K562 (cell line): ENCODE results near the gene ARHGAP31. TPM values are rescaled to one million over a fixed set of nuclear protein-coding genes. Genes with fewer than 3 reads are reported as not detected.

Source experiments
- ATAC-seq: fragments of 200-7000 bp; cut with Tn5 transposase; 3 replicates; pipeline ENCODE4 v1.9.1; 2020; ENCODE audit warnings: moderate library complexity
- BruUV-seq: library from RNA; stranded (reverse); fragments of 400-500 nt; replicated peaks from 2 replicates; lab custom pipeline; 2021; lab: Mats Ljungman, UMichigan
- CTCF ChIA-PET: fragments of 300-600 bp; formaldehyde crosslinking; extraction: SDS; loops from one replicate; lab custom pipeline; 2021; ENCODE audit warnings: low intra/inter-chr PET ratio; lab: Yijun Ruan, JAX
- POLR2A ChIA-PET: fragments of 300-600, 350-650 bp; sonication (Branson Sonifier 250); formaldehyde crosslinking; extraction: SDS; loops from one replicate; lab custom pipeline; 2021; ENCODE audit warnings: antibody characterized with exemption, inconsistent platforms; lab: Yijun Ruan, JAX
- DNase-seq, 4 experiments: peaks; one replicate each; pipeline versions ENCODE4 v3.0.0 to v3.0.0-alpha.2; 2011 to 2018; ENCODE audit warnings: low spot score in 3 of 4, mixed read lengths in 3 of 4; ENCODE audit errors: extremely low read depth in 1 of 4
- FAIRE-seq: peaks from 2 replicates; lab custom pipeline; 2011; peaks lifted over from hg19 to GRCh38; lab: Jason Lieb, UNC
- H2AFZ ChIP-seq: 2 replicates; pipeline ENCODE4 v1.6.0; 2011; ENCODE audit warnings: low read depth, low read length, control low read depth, inconsistent platforms
- H3K27ac ChIP-seq: fragments of 200-600 bp; 3 replicates; pipeline ENCODE4 v1.8.0; 2011; ENCODE audit warnings: low read depth, mild to moderate bottlenecking, control low read depth, inconsistent platforms, low read length, moderate library complexity, mixed read lengths; ENCODE audit errors: extremely low read depth
- H3K27me3 ChIP-seq, 2 experiments: fragments of 300-600 bp in 1 of 2; 2 replicates in 1 of 2; 3 replicates in 1 of 2; pipeline versions ENCODE4 v1.6.0 to v1.8.0; 2011; ENCODE audit warnings: inconsistent platforms in 2 of 2, low read length in 2 of 2, mild to moderate bottlenecking in 1 of 2, mixed read lengths in 1 of 2, moderate library complexity in 1 of 2; ENCODE audit not compliant: control insufficient read depth in 2 of 2, insufficient read depth in 2 of 2
- H3K36me3 ChIP-seq: fragments of 300-600 bp; 3 replicates; pipeline ENCODE4 v1.8.0; 2011; ENCODE audit warnings: mild to moderate bottlenecking, low read length, inconsistent platforms; ENCODE audit not compliant: control insufficient read depth, insufficient read depth
- H3K4me1 ChIP-seq, 2 experiments: fragments of 200-600 bp in 1 of 2; replicated peaks in 1 of 2; 2 replicates in 1 of 2; 3 replicates in 1 of 2; pipeline versions ENCODE4 v1.5.1 to v1.8.0; 2011; ENCODE audit warnings: inconsistent platforms in 2 of 2, low read length in 2 of 2, mild to moderate bottlenecking in 1 of 2, mixed read lengths in 1 of 2, moderate library complexity in 1 of 2; ENCODE audit not compliant: control insufficient read depth in 2 of 2, insufficient read depth in 2 of 2
- H3K4me2 ChIP-seq: 2 replicates; pipeline ENCODE4 v1.6.1; 2011; ENCODE audit warnings: low read length, control low read depth, inconsistent platforms, mixed read lengths; ENCODE audit not compliant: insufficient read depth
- H3K4me3 ChIP-seq: fragments of 200-600 bp; sonication (generic), shearing (Covaris generic); 2 replicates; pipeline ENCODE4 v1.5.1; 2016; ENCODE audit warnings: control low read depth, inconsistent platforms
- H3K79me2 ChIP-seq: fragments of 200-600 bp; 3 replicates; pipeline ENCODE4 v1.8.0; 2011; ENCODE audit warnings: low read length, inconsistent platforms; ENCODE audit not compliant: control insufficient read depth, insufficient read depth
- H3K9ac ChIP-seq, 2 experiments: 2 replicates each; pipeline versions ENCODE4 v1.6.0 to v1.6.1; 2011; ENCODE audit warnings: low read depth in 2 of 2, low read length in 2 of 2, control low read depth in 1 of 2, inconsistent platforms in 1 of 2, mild to moderate bottlenecking in 1 of 2, mixed read lengths in 1 of 2; ENCODE audit not compliant: insufficient read depth in 1 of 2
- H3K9me1 ChIP-seq: one replicate; pipeline ENCODE4 v1.6.0; 2011; ENCODE audit warnings: inconsistent platforms, mild to moderate bottlenecking, low read length, moderate library complexity; ENCODE audit not compliant: control insufficient read depth, insufficient read depth
- H3K9me3 ChIP-seq: replicated peaks from 2 replicates; pipeline ENCODE4 v1.5.1; 2011; ENCODE audit warnings: low read depth, low read length, inconsistent platforms; ENCODE audit not compliant: control insufficient read depth, insufficient read depth
- H4K20me1 ChIP-seq: replicated peaks from 2 replicates; pipeline ENCODE4 v1.6.1; 2011; ENCODE audit warnings: low read length, inconsistent platforms, mixed read lengths; ENCODE audit not compliant: control insufficient read depth, insufficient read depth
- CEBPG ChIP-seq, 3 experiments: fragments of 200-800 bp in 1 of 3; sonication (Bioruptor generic) in 1 of 3; sonication (generic) in 1 of 3; formaldehyde crosslinking in 1 of 3; IDR thresholded peaks in 2 of 3; conservative IDR thresholded peaks in 1 of 3; 2 replicates each; pipeline versions ENCODE4 v1.6.1 to v1.8.0; 2016 to 2022; ENCODE audit warnings: missing compliant biosample characterization in 2 of 3, missing genetic modification characterization in 2 of 3, mild to moderate bottlenecking in 1 of 3, missing genetic modification reagents in 1 of 3
- ESRRB ChIP-seq: fragments of 250-450 bp; sonication (Bioruptor Pico); IDR thresholded peaks from 2 replicates; pipeline ENCODE4 v1.5.0; 2020; ENCODE audit warnings: mild to moderate bottlenecking, moderate library complexity, borderline replicate concordance
- NCOR1 ChIP-seq: fragments of 450-650 bp; IDR thresholded peaks from 2 replicates; pipeline ENCODE4 v1.6.1; 2016; ENCODE audit warnings: mild to moderate bottlenecking, moderate library complexity
- RBFOX2 ChIP-seq: fragments of 200-400 bp; formaldehyde crosslinking; IDR thresholded peaks from 2 replicates; pipeline ENCODE4 v1.6.1; 2017; ENCODE audit warnings: low read depth, mild to moderate bottlenecking, low read length, moderate library complexity
- RBM14 ChIP-seq: fragments of 200-400 bp; formaldehyde crosslinking; IDR thresholded peaks from 2 replicates; pipeline ENCODE4 v1.6.1; 2018; ENCODE audit warnings: low read depth, mild to moderate bottlenecking, low read length, moderate library complexity, borderline replicate concordance; ENCODE audit not compliant: insufficient read depth
- TGIF2 ChIP-seq: sonication (generic); formaldehyde crosslinking; IDR thresholded peaks from 2 replicates; pipeline ENCODE4 v1.8.1; 2022; ENCODE audit warnings: mild to moderate bottlenecking, missing genetic modification reagents, moderate library complexity
- ZBTB26 ChIP-seq: fragments of 450-650 bp; formaldehyde crosslinking; IDR thresholded peaks from 2 replicates; pipeline ENCODE4 v1.4.0; 2022; ENCODE audit warnings: missing genetic modification characterization
- WGBS: fragments of 100-300 bp; shearing (Covaris generic); methylation state at CpG from one replicate; pipeline ENCODE4 v1.1.6; 2016; ENCODE audit warnings: low coverage, mixed read lengths; ENCODE audit not compliant: insufficient coverage; ENCODE audit errors: missing lambda C conversion rate; 5-methylcytosine and 5-hydroxymethylcytosine counted together
- in situ Hi-C: fragments of 300-500 bp; cut with MboI; formaldehyde crosslinking; loops from 4 replicates; pipeline ENCODE4 v1.15.0; 2018; ENCODE audit warnings: inconsistent platforms, mixed read lengths
- intact Hi-C: fragments of 100-400 bp; cut with micrococcal nuclease; formaldehyde crosslinking; loops from 2 replicates; pipeline ENCODE4 v1.14.2; 2022
- polyA plus RNA-seq, 8 experiments: library from polyadenylated mRNA; depleted of rRNA in 4 of 8; stranded (reverse) in 5 of 8; unstranded in 3 of 8; fragments of >200 nt; fragmentation: Nextera tagmentation in 2 of 8; fragmentation: Illumina TruSeq in 1 of 8; extraction: Ambion mirVana in 2 of 8; extraction: Trizol in 1 of 8; gene quantifications; 2 replicates each; pipeline versions ENCODE4 v1.2.1 to v1.2.3, GENCODE V29; 2011 to 2014; ENCODE audit warnings: inconsistent platforms in 1 of 8, missing spikeins in 1 of 8
- total RNA-seq, 7 experiments: library from RNA; depleted of rRNA in 6 of 7; stranded (reverse); fragments of >200 nt in 6 of 7; fragmentation: Illumina TruSeq in 2 of 7; extraction: Trizol in 2 of 7; gene quantifications; 2 replicates each; pipeline versions ENCODE4 v1.2.1 to v1.2.3, GENCODE V29; 2011 to 2021; ENCODE audit warnings: low replicate concordance in 1 of 7
- TF ChIP-seq, protein P1 (sequence below): IDR thresholded peaks from 2 replicates; pipeline ENCODE4 v1.6.1; 2011; ENCODE audit warnings: borderline replicate concordance, low read depth, mild to moderate bottlenecking, moderate library complexity, low read length; ENCODE audit not compliant: insufficient read depth, poor library complexity, severe bottlenecking

Gene ARHGAP31
- total and polyA plus RNA-seq, 9 of the 15 experiments (the other 6 are each of a cell fraction or from before 2014, with no cell fraction given): under 0.01 to 0.13 (median 0.06) TPM; not detected in 5

DNA sequence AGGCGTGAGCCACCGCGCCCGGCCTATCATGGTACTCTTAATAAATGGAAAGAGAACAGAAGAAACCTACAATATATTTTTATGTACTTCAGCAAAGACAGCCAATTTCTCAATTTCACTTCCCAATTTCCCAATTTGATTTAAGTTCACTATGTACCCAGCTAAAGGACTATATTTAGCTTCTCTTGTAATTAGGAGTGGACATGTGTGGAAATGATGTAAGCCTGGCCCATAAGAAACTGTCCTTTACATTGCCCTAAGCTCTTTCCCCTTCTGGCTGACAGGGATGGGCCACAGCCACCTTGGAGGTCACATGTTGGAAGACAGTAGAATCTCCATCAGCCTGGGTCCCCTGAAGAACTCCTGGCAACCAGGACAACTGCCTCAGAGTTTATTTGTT, 163.1 kb downstream of the ARHGAP31 start (continued):
- no peak for TF ChIP-seq ZBTB26 (CRISPR knock-in tag)
- no peak for TF ChIP-seq RBM14
- TF ChIP-seq ESRRB (CRISPR knock-in tag): no peak
- TF ChIP-seq RBFOX2: no peak

GRCh38 chr3:119463171-119464169, 169.3 kb downstream of the ARHGAP31 start, which contains the start of gene TMEM39A:
TSS of gene TMEM39A (minus strand) at chr3:119463615. CDS start at chr3:119462074, 1,541 bp downstream.
- in situ Hi-C loops (no loop called here), intact Hi-C loops (loop anchor here (5.0 kb wide), 1 partner anchor 34 kb away; the partner anchor contains the start of gene TIMMDC1)
- FAIRE-seq: peak; percentile 91
- Histone ChIP-seq H3K4me3 (peak within 1 kb of the TSS; percentile 98), H3K27ac (peak within 1 kb of the TSS; percentile 94), H3K79me2 (peaks cover 42% of the 10 kb centered on the region), H4K20me1 (no peaks in the 10 kb centered on the region), H3K4me1 (peaks cover 0 to 7% of the 10 kb centered on the region in 2 experiments; a peak in 2 of 5 replicates), H3K4me2 (peak within 1 kb of the TSS; percentile 99), H3K9me3 (no peaks in the 10 kb centered on the region), H2AFZ (peak within 1 kb of the TSS; percentile 95), H3K36me3 (peaks cover 35% of the 10 kb centered on the region), H3K27me3 (no peaks in the 10 kb centered on the region), H3K9me1 (no peaks in the 10 kb centered on the region), H3K9ac (peak within 1 kb of the TSS; percentile 98 to 100)
- ATAC-seq: peak; percentile 98
- ChIA-PET POLR2A (interaction anchor here (0.5 to 2.4 kb wide), 16 partner anchors 8 to 714 kb away, joined by 3 to 11 read pairs (median 3); partner anchors contain the start of gene TIMMDC1), CTCF (interaction anchor here (0.5 kb wide), 1 partner anchor 434 kb away, joined by 3 read pairs; no protein-coding TSS in a partner anchor)
- WGBS: 1% methylated on average over 47 of the region's 51 CpGs
- DNase-seq: peak; percentile 94 to 98 (median 96)
- BruUV-seq: TSS peak; percentile 82
- TF ChIP-seq NCOR1 (peak; percentile 25), CEBPG (CRISPR knock-in tag; IDR thresholded peaks at IDR 0.05) (no peak), CEBPG (tag; conservative IDR thresholded peaks at IDR 0.05 in 1 of 2, IDR thresholded peaks at IDR 0.05 in 1 of 2) (no peak), TGIF2 (no peak)
- TF ChIP-seq, protein P1, sequence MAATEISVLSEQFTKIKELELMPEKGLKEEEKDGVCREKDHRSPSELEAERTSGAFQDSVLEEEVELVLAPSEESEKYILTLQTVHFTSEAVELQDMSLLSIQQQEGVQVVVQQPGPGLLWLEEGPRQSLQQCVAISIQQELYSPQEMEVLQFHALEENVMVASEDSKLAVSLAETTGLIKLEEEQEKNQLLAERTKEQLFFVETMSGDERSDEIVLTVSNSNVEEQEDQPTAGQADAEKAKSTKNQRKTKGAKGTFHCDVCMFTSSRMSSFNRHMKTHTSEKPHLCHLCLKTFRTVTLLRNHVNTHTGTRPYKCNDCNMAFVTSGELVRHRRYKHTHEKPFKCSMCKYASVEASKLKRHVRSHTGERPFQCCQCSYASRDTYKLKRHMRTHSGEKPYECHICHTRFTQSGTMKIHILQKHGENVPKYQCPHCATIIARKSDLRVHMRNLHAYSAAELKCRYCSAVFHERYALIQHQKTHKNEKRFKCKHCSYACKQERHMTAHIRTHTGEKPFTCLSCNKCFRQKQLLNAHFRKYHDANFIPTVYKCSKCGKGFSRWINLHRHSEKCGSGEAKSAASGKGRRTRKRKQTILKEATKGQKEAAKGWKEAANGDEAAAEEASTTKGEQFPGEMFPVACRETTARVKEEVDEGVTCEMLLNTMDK: peak; percentile 89
